Activated naive CD4-positive, alpha-beta T cell treated with Interleukin-2 at 50 U/mL for 16 hours (primary cell): Measurements from ENCODE around the gene ACOT7.
"Not testable (repeated sequence)": the region's sequence is repeated elsewhere in the genome, so short reads cannot be mapped to it uniquely, and the experiment has no call there.

Experiments
- DNase-seq: peaks from one replicate; pipeline ENCODE4 v3.0.0-alpha.2; 2020

The ACOT7 gene

DNA sequence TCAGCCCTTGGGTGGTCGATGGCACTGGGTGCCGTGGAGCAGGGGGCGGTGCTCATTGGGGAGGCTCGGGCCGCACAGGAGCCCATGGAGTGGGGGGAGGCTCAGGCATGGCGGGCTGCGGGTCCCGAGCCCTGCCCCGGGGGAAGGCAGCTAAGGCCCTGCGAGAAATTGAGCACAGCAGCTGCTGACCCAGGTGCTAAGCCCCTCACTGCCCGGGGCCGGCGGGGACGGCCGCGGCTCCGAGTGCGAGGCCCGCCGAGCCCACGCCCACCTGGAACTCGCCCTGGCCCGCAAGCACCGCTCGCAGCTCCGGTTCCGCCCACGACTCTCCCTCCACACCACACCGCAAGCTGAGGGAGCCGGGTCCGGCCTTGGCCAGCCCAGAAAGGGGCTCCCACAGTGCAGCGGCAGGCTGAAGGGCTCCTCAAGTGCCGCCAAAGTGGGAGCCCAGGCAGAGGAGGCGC lies 2.2 kb upstream of the ACOT7 start:
- not testable (repeated sequence) for DNase-seq

DNA sequence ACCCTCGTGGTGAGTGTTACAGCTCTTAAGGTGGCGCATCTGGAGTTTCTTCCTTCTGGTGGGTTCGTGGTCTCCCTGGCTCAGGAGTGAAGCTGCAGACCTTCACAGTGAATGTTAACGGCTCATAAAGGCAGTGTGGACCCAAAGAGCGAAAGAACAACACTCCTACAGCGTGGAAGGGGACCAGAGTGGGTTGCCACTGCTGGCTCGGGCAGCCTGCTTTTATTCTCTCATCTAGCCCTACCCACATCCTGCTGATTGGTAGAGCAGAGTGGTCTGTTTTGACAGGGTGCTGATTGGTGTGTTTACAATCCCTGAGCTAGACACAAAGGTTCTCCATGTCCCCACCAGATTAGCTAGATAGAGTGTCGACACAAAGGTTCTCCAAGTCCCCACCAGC lies 1.6 kb upstream of the ACOT7 start:
- not testable (repeated sequence) for DNase-seq

DNA sequence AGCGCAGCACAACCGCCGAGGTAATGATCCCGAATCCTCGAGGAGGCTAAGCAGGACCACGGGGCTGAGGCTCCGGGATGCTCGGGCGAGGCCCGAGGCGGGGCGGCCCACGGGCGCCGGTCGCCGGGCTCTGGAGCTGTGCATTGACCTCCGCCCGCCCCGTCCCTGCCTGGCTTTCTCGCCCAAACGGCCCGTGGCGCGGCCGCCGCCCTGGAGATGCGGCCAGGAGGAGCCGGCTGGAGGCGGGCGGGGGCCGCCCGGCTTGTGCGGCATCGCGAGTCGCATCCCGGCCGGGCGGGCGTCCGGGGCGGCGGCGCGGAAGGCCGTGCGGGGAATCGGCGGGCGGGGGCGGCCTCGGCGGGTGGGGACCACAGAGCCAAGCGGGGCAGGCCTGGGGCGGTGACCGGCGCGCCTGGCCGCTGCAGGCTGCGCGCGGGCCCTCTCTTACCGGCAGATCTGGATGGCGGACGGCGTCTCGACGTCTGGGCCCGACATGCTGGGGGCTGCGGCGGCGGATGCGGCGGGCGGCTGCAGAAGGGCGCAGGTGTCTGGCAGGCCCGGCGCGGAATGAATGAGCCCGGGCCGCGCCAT lies 663 bp downstream of the ACOT7 start:
- DNase-seq = no peak

DNA sequence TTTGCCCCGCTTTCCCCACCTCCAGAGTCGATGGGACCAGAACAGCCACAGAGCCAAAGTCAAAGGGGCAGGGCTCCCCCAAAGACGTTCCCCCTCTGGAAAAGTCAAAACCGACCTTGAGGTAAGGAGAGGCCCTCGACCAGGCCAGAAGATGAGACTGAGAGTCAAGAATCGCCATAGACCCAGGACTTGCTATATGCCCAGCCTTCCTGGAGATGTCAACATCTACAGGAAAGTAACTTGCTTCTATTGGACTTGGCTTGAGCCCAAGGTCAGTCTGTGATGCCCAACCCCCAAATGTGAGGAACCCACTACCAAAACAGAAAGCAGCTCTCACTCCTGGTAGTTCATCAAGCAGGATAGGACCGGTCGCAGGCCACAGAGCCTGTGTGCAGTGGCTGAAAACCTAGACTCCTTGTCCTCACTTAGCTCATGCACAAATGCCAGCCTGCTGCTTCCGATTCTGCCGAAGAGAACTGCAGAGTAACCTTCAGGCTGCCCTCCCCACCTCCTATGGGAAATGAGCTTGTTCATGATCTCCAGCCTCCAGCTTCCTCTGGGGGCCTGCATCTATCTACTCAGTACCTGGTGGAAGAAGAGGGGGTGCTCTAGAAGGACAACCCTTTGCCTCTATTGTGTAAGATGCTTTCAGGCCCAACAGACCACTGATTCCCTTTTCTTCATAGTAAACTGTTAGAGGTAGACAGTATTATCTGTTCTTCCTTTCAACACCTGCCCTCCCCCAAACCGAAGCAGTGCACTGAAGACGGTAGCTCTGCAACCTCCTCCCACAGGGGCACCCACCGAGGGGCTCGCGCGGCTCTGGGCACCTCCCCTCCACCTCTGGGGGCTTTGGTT lies 1.4 kb downstream of the ACOT7 start:
- peak; percentile 4 for DNase-seq

DNA sequence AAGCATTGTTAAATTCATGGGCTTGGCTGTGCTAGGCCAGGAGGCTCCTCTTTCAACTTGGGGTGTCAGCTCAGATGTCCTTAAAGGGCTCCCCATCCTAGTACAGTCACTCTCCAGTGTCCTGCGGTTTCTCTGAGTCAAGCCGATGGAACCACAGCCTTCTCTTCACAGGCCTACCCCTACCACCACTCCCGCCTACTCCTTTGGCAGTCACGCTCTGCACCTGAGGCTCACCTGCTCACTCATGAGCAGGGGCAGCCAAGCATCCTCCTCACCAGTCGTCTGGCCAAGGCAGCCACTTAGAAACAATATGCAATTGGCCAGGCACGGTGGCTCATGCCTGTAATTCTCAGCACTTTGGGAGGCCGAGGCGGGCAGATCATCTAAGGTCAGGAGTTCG lies 3.6 kb downstream of the ACOT7 start:
- DNase-seq = no peak

DNA sequence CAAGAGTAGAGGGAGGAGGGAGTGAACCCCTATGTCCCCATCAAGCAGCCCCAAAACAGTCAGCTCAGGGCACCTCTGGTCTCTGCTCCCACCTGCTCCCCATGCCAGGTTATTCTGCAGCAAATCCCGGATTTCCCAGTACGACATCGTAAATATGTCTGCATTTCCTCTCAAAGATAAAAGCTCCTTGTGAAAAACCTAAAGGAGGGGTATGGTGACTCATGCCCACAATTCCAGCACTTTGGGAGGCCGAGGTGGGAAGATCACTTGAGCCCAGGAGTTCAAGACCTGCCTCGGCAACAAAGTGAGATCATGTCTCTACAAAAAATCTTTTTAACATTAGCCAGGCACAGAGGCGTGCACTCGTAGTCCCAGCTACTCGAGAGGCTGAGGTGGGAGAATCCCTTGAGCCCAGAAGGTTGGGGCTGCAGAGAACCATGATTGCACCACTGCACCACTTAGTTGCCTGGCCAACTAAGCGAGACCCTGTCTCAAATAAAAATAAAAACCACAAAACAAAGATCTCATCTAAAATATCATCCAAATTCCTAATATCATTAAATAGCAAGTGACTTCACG lies 7.1 kb downstream of the ACOT7 start:
- DNase-seq = no peak

DNA sequence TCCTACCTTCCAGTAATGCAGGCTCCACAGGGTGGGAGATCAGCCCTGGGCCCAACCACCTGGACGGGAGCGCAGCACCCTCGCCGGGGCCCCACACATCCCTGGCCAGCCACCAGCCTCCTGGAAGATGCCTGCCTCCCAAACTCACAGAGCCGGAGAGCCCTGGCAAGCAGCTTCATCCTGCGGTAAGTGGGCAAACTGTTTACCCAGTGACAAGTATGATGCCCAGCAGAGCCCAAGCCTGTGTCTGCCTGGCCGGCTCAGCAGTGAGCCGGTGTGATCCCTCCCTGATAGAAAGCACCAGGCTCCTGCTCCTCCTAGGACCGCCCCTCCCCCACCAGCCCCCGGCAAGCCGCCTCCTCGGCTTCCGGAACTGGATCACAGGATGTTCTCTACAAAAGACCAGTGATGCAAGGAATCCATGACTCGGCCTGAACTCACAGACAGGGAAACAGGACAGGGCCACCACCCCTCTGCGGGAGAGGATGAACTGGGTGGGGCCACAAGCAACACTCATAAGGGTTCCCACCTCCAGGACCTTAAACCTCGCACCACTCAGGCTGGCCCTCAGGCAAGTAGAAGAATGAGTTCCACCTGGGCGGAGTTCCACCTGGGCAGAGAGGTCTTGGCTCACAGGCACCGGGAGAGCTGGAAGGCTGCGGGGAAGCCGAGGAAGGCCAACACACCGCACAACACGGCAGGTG lies 7.9 kb downstream of the ACOT7 start:
- DNase-seq = no peak

DNA sequence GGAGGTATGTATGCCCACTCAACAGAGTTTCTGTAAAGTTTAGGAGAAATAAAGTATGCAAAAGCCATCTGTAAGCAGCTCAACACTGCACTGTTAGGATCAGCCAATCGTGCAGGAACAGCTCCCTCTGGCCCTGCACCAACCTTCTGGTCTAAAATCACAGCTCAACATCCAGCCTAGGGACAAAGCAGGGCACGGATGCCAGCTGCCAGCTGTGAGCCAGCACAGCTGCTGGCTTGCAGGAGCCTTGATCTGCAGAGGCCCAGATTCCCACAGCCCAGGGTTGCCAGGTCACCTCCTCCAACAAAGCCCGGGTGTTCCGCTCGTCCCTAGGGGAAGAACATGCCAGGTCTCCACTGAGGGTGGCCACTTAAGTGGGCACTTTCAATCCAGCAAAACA lies 8.6 kb downstream of the ACOT7 start:
- DNase-seq = no peak

DNA sequence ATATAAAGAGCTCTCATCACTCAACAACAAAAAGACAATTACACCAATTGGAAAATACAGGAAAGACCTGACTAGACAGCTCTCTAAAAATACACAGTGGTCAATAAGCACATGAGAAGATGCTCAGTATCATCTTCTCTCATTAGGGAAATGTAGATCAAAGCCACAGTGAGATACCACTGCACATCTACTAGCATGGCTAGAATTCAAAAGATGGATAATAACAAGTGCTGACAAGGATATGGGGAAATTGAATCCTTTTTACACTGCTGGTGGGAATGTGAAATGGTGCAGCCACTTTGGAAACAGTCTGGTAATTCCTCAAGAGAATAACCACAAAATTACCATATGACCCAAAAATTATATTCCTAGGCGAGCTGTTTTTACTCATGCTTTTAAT lies 9.4 kb downstream of the ACOT7 start:
- DNase-seq = no peak

DNA sequence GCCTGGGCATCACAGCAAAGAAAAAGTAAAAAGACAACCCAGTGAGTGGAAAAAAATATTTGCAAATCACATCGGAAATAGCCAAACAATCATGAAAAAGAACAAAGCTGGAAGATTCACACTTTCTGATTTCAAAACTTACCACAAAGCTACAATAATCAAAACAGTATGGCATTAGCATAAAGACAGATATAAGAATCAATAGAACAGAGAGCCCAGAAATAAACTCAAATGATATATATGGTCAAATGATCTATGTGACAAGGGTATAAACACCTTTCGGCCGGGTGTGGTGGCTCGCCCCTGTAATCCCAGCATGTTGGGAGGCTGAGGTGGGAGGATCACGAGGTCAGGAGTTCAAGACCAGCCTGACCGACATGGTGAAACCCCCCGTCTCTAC lies 13.5 kb downstream of the ACOT7 start:
- no peak for DNase-seq

DNA sequence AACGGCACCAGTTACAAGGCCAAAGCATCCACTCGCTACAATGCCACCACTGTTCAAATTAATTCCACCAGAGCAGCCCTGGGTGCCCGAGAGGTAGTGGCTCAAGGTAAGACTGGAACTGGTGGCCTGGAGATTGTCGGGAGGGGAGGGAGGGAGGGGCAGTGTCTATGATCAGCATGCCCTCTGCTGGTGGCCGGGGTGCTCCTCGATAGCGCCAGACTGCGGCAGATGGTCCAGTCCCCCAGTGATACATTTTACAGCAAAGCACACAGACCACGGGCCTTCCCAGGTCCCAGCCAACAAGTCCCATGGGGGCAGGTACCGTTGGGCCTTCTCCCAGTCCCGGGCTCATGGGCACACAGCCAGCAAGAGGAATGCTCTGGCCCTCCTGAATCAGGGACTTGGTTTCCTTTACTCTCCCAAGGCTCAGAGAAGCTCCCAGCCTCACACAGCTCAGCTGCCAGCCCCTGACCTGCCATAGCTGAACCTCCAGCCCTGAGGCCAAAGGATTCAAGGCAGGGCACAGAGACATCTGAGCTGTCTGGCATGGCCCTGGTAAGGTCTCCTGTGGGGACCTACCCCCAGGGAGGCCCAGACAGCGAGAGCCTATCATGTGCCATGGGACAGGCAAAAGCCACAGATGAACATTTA lies 15.3 kb downstream of the ACOT7 start:
- no peak for DNase-seq

DNA sequence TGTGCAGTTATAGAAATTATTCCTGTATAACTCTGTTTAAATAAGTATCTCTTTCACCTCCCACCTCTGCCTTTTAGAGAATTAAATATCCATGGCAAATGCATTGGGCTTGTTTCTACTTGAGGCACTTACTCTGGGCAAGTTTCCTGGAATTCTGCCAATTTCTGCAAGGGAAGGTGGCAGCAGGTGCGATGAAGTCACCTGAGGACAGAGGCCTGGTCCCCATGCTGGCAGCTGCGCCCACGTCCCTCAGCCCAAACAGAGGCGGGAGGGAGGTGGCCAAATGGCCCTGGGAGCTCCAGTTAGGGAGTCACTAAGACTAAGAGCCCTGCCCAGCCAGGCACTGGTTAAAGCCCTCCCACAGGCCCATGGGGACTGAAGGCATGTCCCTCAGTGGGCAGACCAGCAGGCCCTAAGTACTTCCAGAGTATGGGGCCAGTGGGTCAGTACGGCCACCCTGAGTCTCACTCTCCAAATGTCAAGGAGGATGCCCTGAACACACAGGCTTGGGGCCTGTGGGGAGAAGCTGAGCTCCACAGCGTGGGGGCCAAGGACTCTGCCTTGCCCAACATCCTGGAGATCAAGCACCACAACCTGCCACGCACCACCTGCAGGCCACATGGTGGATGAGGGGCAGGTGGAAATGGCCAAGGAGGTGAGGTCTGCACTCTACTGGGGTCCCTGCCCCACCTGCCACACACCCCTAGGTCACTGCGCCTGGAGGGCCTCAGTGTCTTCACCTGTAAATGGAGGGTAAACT lies 19.4 kb downstream of the ACOT7 start:
- no peak for DNase-seq

DNA sequence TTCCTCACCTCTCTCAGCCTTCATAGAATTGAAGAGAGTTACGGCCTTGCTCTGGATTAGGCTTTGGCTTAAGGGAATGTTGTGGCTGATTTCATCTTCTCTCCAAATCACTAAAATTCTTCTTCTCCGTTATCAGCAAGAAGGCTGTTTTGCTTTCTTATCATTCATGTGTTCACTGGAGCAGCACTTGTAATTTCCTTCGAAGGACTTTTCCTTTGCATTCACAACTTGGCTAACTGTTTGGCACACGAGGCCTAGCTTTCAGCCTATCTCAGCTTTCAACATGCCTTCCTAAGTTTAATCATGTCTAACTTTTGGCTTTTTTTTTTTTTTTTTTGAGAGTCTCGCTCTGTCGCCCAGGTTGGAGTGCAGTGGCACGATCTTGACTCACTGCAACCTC lies 21.3 kb downstream of the ACOT7 start:
- not testable (repeated sequence) for DNase-seq

DNA sequence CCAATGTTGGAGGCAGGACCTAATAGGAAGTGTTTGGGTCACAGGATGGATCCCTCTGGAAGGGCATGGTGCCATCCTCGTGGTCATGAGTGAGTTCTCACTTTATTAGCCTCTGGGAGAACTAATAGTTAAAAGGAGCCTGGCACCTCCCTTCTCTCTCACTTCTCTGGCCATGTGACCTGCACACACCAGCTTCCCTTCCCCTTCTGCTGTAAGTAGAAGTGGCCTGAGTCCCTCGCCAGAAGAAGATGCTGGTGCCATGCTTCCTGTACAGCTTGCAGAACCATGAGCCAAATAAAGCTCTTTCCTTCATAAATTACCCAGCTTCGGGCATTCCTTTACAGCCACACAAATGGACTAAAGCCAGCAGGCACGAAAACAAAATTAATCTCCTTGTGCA lies 23.6 kb downstream of the ACOT7 start:
- DNase-seq = no peak

DNA sequence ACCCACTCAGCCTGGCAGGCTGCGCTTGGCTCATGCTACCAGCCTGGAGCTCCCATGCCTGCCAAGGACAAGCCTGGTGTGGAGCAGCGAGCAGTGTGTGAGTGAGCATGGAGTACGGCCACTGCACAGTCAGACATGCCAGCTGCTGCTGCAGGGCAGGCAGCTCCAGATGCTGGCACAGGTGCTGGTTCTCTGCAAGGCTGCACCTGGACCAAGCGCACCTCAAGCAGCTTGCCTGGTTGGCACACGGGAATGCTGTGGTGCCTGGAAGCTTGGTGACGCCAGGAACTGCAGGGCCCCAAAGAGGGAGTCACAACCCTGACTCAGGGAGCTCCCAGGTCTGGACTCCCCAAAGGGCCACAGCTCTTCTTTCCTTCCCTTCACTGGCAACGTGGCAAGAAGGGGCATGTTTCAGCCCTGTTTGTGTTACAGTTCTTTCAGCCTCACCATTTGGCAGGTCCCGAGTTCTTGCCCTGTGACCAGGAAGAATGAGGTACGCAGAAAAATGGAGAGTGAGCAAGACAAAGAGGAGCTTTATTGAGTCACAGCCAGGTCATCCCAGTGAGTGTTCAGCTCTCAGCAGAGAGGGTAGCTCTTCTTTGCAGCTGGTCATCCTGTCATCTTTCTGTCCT lies 26.1 kb downstream of the ACOT7 start:
- no peak for DNase-seq

DNA sequence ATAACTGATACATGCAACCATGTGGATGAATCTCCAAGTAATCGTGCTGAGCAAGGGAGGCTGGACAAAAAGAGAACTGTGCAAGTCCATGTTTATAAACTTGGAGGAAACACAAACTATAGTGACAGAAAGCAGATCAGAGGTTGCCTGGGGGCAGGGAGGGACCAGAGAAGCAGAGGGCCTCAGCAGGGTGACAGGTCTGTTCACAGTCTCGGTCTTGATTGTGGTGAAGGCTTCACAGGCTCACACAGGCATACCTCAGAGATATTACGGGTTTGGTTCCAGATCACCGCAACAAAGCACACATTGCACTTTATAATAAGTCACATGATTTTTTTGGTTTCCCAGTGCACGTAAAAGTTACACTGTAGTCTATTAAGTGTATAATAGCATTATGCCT lies 28.5 kb downstream of the ACOT7 start:
- DNase-seq = peak; percentile 37

DNA sequence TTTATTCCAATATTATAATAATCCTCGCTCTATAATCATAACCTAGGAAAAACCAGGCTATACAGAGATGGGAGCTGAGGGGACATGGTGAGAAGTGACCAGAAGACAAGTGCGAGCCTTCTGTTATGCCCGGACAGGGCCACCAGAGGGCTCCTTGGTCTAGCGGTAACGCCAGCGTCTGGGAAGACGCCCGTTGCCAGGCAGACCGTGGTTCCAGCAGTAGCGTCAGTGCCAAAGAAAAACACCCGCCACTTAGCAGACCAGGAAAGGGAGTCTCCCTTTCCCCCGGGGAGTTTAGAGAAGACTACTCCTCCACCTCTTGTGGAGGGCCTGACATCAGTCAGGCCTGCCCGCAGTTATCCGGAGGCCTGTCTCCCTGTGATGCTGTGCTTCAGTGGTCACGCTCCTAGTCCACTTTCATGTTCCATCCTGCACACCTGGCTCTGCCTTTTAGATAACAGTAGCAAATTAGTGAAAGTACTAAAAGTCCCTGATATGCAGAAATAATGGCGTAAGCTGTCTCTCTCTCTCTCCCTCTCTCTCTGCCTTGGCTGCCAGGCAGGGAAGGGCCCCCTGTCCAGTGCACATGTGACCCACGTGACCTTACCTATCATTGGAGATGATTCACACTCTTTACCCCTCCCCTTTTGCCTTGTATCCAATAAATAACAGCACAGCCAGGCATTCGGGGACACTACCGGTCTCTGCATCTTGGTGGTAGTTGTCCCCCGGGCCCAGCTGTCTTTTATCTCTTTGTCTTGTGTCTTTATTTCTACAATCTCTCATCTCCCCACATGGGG lies 30.3 kb downstream of the ACOT7 start:
- peak; percentile 41 for DNase-seq

DNA sequence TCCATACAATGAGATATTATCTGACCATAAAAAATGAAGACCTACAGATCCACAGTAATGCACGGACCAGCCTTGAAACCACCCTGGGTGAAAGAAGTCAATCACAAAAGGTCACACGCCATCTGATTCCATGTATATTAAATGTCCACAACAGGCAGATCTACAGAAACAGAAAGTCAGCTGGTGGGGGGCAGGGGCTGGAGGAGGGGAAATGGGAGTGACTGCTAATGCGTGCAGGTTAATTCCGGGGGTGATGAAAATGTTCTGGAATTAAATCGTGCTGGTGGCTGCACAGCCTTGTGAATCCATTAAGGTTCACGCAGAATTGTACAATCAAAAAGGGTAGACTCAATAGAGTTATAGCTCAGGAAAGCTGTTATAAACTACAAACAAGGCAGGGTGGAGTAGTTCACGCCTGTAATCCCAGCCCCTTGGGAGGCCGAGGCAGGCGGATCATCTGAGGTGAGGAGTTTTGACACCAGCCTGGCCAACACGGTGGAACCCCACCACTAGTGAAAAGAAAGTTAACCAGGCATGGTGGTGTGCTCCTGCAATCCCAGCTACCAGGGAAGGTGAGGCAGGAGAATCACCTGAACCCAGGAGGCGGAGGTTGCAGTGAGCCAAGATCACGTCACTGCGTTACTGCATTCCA lies 32.3 kb downstream of the ACOT7 start:
- DNase-seq = no peak

DNA sequence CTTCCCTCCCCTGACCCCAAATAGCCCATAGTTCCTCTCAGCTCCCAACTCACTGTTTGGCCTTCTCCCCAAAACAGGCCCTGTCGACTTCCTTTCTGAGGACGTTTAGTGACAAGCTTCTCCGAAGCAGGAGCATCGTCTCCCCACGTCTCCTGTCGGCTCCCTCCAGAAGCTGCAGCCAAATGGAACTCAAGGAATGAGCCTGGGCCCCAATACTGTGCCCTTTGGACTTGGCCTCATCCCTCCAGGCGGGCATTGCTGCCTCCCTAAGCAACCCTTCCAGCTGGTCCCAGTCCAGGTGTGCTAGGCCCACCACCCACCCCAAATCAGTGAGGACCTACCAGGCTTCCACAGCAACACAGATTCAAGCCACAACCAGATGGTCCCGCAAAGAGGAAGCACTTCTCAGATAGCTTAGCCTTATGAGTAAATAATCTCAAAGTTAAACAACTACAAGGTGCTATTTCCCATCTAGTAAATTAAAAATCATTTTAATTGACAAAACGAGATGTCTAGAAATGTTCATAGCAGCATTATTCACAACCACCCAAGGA lies 33.0 kb downstream of the ACOT7 start:
- no peak for DNase-seq

DNA sequence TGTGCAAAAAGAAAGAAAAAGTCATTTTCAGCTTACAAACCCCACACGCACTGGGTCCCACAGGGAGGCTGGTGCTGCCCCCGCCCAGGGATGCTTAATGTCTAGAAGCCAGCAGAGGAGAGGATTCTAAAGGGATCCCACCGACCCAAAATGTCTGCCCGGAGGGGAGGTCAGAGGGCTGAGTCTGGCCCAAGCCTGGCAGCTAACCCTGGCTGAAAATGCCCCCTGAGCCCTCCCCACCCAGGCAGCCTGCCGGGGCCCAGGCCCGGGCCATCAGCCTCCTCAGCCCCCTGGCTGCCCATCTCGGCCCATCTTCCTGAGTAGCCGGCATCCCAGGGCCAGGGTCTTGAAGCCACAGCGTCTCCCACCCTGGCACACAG lies 33.5 kb downstream of the ACOT7 start:
- no peak for DNase-seq
